SK-N-MC (cell line): ENCODE data around the gene GPR17.

Experiments used
- EZH2 ChIP-seq: fragments of 200-600 bp; sonication (generic); IDR thresholded peaks from one replicate; pipeline ENCODE4 v1.6.1; 2017; ENCODE audit warnings: antibody characterized with exemption
- POLR2AphosphoS5 ChIP-seq: IDR thresholded peaks from 2 replicates; pipeline ENCODE4 v1.6.1; 2012; ENCODE audit warnings: mild to moderate bottlenecking, low read depth, low read length, borderline replicate concordance

DNA sequence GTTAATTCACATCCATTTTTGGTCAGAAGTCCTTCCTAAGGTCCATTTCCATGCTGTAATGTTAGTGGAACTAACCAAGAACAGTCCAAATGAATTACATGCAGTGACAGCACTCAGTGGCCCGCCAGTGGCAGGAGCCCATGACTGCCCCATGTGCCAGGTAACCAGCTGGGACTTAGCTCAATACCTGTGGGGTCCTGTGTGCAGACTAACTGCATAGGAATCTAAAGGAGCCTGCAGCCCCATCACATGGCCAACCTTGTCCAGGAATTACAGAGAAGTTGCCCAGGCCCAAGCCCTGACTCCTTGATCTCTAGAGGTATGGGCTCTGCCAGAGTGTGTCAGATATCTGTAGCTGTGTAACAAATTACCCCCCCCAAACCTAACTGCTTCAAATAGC, 35.4 kb upstream of the GPR17 start:
- TF ChIP-seq POLR2AphosphoS5 (no peak), EZH2 (no peak)
